Posterior cingulate gyrus (tissue), 11 donors: ENCODE measurements around the gene ABL1.
A peak's percentile ranks its signal among the peaks of the same experiment; 100 is the strongest.
"Not testable (repeated sequence)": the region's sequence is repeated elsewhere in the genome, so short reads cannot be mapped to it uniquely, and the experiment has no call there.

Experiments
- DNase-seq, 10 donors: peaks; one replicate each; pipeline versions ENCODE4 v3.0.0 to v3.0.0-alpha.2; 2020 to 2021; ENCODE audit warnings: mixed read lengths in 3 of 10
- intact Hi-C: fragments of 100-400 bp; cut with DNase I; formaldehyde crosslinking; loops from one replicate; pipeline ENCODE4 v1.15.1; 2023

Gene ABL1

GRCh38 chr9:130910041-130910440 lies 75.0 kb downstream of the ABL1 start:
- DNase-seq, intact Hi-C loops: not testable (repeated sequence)

- intact Hi-C loops, DNase-seq: not testable (repeated sequence)
These were observed 75.6 kb downstream of the ABL1 start for GRCh38 chr9:130910670-130911069.

GRCh38 chr9:130911254-130912049 lies 76.4 kb downstream of the ABL1 start:
- no peak for DNase-seq
- intact Hi-C loops = no loop called here

- intact Hi-C loops = no loop called here
- DNase-seq = peak in 8 of 10 donors; percentile 27 to 91 (median 52)
These were observed 78.0 kb downstream of the ABL1 start for GRCh38 chr9:130912932-130913598.

GRCh38 chr9:130913599-130914416 lies 78.8 kb downstream of the ABL1 start:
- DNase-seq = no peak
- intact Hi-C loops = no loop called here

GRCh38 chr9:130914417-130915095 lies 79.5 kb downstream of the ABL1 start:
- intact Hi-C loops = no loop called here

GRCh38 chr9:130915096-130915447 lies 80.0 kb downstream of the ABL1 start:
- intact Hi-C loops = no loop called here
- no peak for DNase-seq

More at GRCh38 chr9:130914417-130915095, 79.5 kb downstream of the ABL1 start:
- no peak for DNase-seq

- DNase-seq = no peak
These were observed 82.3 kb downstream of the ABL1 start for GRCh38 chr9:130917168-130917960.

GRCh38 chr9:130918101-130918825 lies 83.2 kb downstream of the ABL1 start:
- no peak for DNase-seq
- intact Hi-C loops = no loop called here

More at GRCh38 chr9:130917168-130917960, 82.3 kb downstream of the ABL1 start:
- intact Hi-C loops = no loop called here

- DNase-seq = peak in 8 of 10 donors; percentile 35 to 91 (median 52)
- intact Hi-C loops = no loop called here
These were observed 83.9 kb downstream of the ABL1 start for GRCh38 chr9:130918826-130919558.

- intact Hi-C loops = no loop called here
- DNase-seq = no peak
These were observed 84.6 kb downstream of the ABL1 start for GRCh38 chr9:130919559-130920145.

- DNase-seq = no peak
- intact Hi-C loops = no loop called here
These were observed 85.2 kb downstream of the ABL1 start for GRCh38 chr9:130920233-130920632.

GRCh38 chr9:130920762-130921299 lies 85.8 kb downstream of the ABL1 start:
- DNase-seq = no peak
- intact Hi-C loops = no loop called here

GRCh38 chr9:130921300-130921988 lies 86.4 kb downstream of the ABL1 start:
- intact Hi-C loops = no loop called here
- DNase-seq = no peak

GRCh38 chr9:130921989-130922892 lies 87.2 kb downstream of the ABL1 start:
- intact Hi-C loops = no loop called here
- no peak for DNase-seq
